Keratinocyte (primary cell): ENCODE data around the gene MRPL34. TPM values are rescaled to one million over a fixed set of nuclear protein-coding genes. Genes with fewer than 3 reads are reported as not detected.

Experiments used
- DNase-seq: peaks from one replicate; pipeline ENCODE4 v3.0.0-alpha.2; 2011; ENCODE audit warnings: low read depth, missing footprints, low spot score
- FAIRE-seq: peaks from 2 replicates; lab custom pipeline; 2011; peaks lifted over from hg19 to GRCh38; lab: Jason Lieb, UNC
- H2AFZ ChIP-seq: 2 replicates; pipeline ENCODE4 v1.6.0; 2012; ENCODE audit warnings: low read length, control low read depth, inconsistent platforms; ENCODE audit not compliant: control insufficient read depth
- H3K27ac ChIP-seq: 2 replicates; pipeline ENCODE4 v1.5.1; 2011; ENCODE audit warnings: low read length; ENCODE audit not compliant: control insufficient read depth, insufficient read depth
- H3K27me3 ChIP-seq: 3 replicates; pipeline ENCODE4 v1.6.0; 2011; ENCODE audit warnings: low read length; ENCODE audit not compliant: control insufficient read depth, insufficient read depth; ENCODE audit errors: extremely low read depth
- H3K36me3 ChIP-seq, 2 experiments: 2 replicates in 1 of 2; 3 replicates in 1 of 2; pipeline ENCODE4 v1.5.1; 2011; ENCODE audit warnings: low read length in 2 of 2, mild to moderate bottlenecking in 1 of 2; ENCODE audit not compliant: control insufficient read depth in 2 of 2, insufficient read depth in 2 of 2; ENCODE audit errors: extremely low read depth in 1 of 2
- H3K4me1 ChIP-seq: 3 replicates; pipeline ENCODE4 v1.5.1; 2011; ENCODE audit warnings: low read length; ENCODE audit not compliant: control insufficient read depth, insufficient read depth; ENCODE audit errors: extremely low read depth
- H3K4me2 ChIP-seq: 3 replicates; pipeline ENCODE4 v1.6.0; 2011; ENCODE audit warnings: low read depth, low read length; ENCODE audit not compliant: control insufficient read depth, insufficient read depth; ENCODE audit errors: extremely low read depth
- H3K4me3 ChIP-seq, 3 experiments: fragments of 200-600 bp in 1 of 3; sonication (generic) in 1 of 3; 2 replicates in 2 of 3; 3 replicates in 1 of 3; pipeline ENCODE4 v1.5.1; 2011 to 2016; ENCODE audit warnings: low read length in 3 of 3, mild to moderate bottlenecking in 3 of 3, control low read depth in 2 of 3, inconsistent platforms in 1 of 3, low read depth in 1 of 3, mixed read lengths in 1 of 3, mixed run types in 1 of 3, moderate library complexity in 1 of 3; ENCODE audit not compliant: control insufficient read depth in 2 of 3, insufficient read depth in 2 of 3; ENCODE audit errors: extremely low read depth in 1 of 3
- H3K79me2 ChIP-seq: 2 replicates; pipeline ENCODE4 v1.6.0; 2012; ENCODE audit warnings: low read length; ENCODE audit not compliant: control insufficient read depth, insufficient read depth
- H3K9ac ChIP-seq: 3 replicates; pipeline ENCODE4 v1.6.0; 2011; ENCODE audit warnings: low read length; ENCODE audit not compliant: control insufficient read depth, insufficient read depth; ENCODE audit errors: extremely low read depth
- H3K9me1 ChIP-seq: 3 replicates; pipeline ENCODE4 v1.6.0; 2011; ENCODE audit warnings: low read length; ENCODE audit not compliant: control insufficient read depth, insufficient read depth; ENCODE audit errors: extremely low read depth
- H3K9me3 ChIP-seq: 2 replicates; pipeline ENCODE4 v1.5.1; 2012; ENCODE audit warnings: low read depth, low read length; ENCODE audit not compliant: control insufficient read depth
- H4K20me1 ChIP-seq: 3 replicates; pipeline ENCODE4 v1.6.0; 2011; ENCODE audit warnings: low read length; ENCODE audit not compliant: control insufficient read depth, insufficient read depth; ENCODE audit errors: extremely low read depth
- CTCF ChIP-seq, 3 experiments: IDR thresholded peaks in 1 of 3; conservative IDR thresholded peaks in 1 of 3; optimal IDR thresholded peaks in 1 of 3; 2 replicates in 2 of 3; 3 replicates in 1 of 3; pipeline versions ENCODE3 to v1.5.1; 2011; ENCODE audit warnings: low read length in 3 of 3, mild to moderate bottlenecking in 3 of 3, moderate library complexity in 2 of 3, control low read depth in 1 of 3, inconsistent platforms in 1 of 3; ENCODE audit not compliant: insufficient read depth in 2 of 3; ENCODE audit errors: extremely low read depth in 1 of 3
- EZH2 ChIP-seq: IDR thresholded peaks from one replicate; pipeline ENCODE4 v1.6.1; 2012; ENCODE audit warnings: inconsistent platforms, mild to moderate bottlenecking, low read length, moderate library complexity
- dilution Hi-C: fragments of 300-500 bp; cut with MboI; formaldehyde crosslinking; loops from one replicate; pipeline ENCODE4 v1.7.0; 2020; ENCODE audit warnings: low sequenced_read_pairs; ENCODE audit not compliant: extremely low pct_ligation_motif_present
- polyA plus RNA-seq, 5 experiments: library from polyadenylated mRNA; depleted of rRNA in 3 of 5; stranded (reverse) in 3 of 5; stranded (forward) in 1 of 5; unstranded in 1 of 5; fragments of >200 nt; gene quantifications; 1 replicate in 1 of 5; 2 replicates in 3 of 5; 3 replicates in 1 of 5; pipeline versions ENCODE4 v1.2.1 to v1.2.3, GENCODE V29; 2011 to 2012; ENCODE audit warnings: missing spikeins in 2 of 5, low read depth in 1 of 5, low replicate concordance in 1 of 5

Gene MRPL34
- polyA plus RNA-seq, 1 donor (not counting 4 experiments of a cell fraction or from before 2014, with no cell fraction given): 63.7 TPM

GRCh38 chr19:17314007-17314593 lies 8.4 kb downstream of the MRPL34 start:
- H2AFZ ChIP-seq: no peak overlapping the region
- H4K20me1 ChIP-seq: peaks cover 4% of the 10 kb centered on the region
- dilution Hi-C loops: no loop called here
- TF ChIP-seq EZH2: no peak
- no peak for TF ChIP-seq CTCF (optimal IDR thresholded peaks at IDR 0.05 in 1 of 3, IDR thresholded peaks at IDR 0.05 in 1 of 3, conservative IDR thresholded peaks at IDR 0.05 in 1 of 3; ENCODE audit: extremely low read depth in 1 of 3, insufficient read depth in 2 of 3, low read length in 3 of 3)
- H3K9me1 ChIP-seq: no peaks in the 10 kb centered on the region
- FAIRE-seq: no peak
- H3K27ac ChIP-seq: no peak overlapping the region
- H3K36me3 ChIP-seq: peaks cover 17 to 26% of the 10 kb centered on the region in 2 experiments
- H3K27me3 ChIP-seq: no peaks in the 10 kb centered on the region
- no peak overlapping the region for H3K4me3 ChIP-seq
- no peak overlapping the region for H3K4me2 ChIP-seq
- no peak for DNase-seq
- no peaks in the 10 kb centered on the region for H3K9me3 ChIP-seq
- H3K79me2 ChIP-seq: peaks cover 51% of the 10 kb centered on the region
- H3K9ac ChIP-seq: no peak overlapping the region
- peaks cover 23% of the 10 kb centered on the region for H3K4me1 ChIP-seq

GRCh38 chr19:17318966-17319365 lies 13.3 kb downstream of the MRPL34 start:
- Histone ChIP-seq H2AFZ (no peak overlapping the region), H4K20me1 (no peaks in the 10 kb centered on the region), H3K79me2 (peaks cover 7% of the 10 kb centered on the region), H3K36me3 (peaks cover 31 to 36% of the 10 kb centered on the region in 2 experiments), H3K27ac (no peak overlapping the region), H3K9ac (no peak overlapping the region), H3K9me3 (no peaks in the 10 kb centered on the region), H3K27me3 (no peaks in the 10 kb centered on the region), H3K4me1 (no peaks in the 10 kb centered on the region), H3K9me1 (no peaks in the 10 kb centered on the region), H3K4me2 (no peak overlapping the region), H3K4me3 (no peak overlapping the region)
- dilution Hi-C loops: no loop called here
- no peak for TF ChIP-seq EZH2
- TF ChIP-seq CTCF (optimal IDR thresholded peaks at IDR 0.05 in 1 of 3, IDR thresholded peaks at IDR 0.05 in 1 of 3, conservative IDR thresholded peaks at IDR 0.05 in 1 of 3; ENCODE audit: extremely low read depth in 1 of 3, insufficient read depth in 2 of 3, low read length in 3 of 3): no peak
- no peak for DNase-seq
- no peak for FAIRE-seq
